ENCODE measurements around the gene CCDC124.

The CCDC124 gene

GRCh38 chr19:17989425-17990094, 56.7 kb downstream of the CCDC124 start:
- no peak for DNase-seq

GRCh38 chr19:17993076-17993813, 60.4 kb downstream of the CCDC124 start:
- no peak for DNase-seq
